Left ventricle myocardium superior (tissue), 1 donor: ENCODE measurements around the gene CDKL1. TPM values are rescaled to one million over a fixed set of nuclear protein-coding genes. Genes with fewer than 3 reads are reported as not detected.
"Not testable (repeated sequence)": the region's sequence is repeated elsewhere in the genome, so short reads cannot be mapped to it uniquely, and the experiment has no call there.

ENCODE experiments used
- ATAC-seq: fragments of 200-7000 bp; cut with Tn5 transposase; one replicate; pipeline ENCODE4 v1.9.1; 2020; ENCODE audit warnings: mild to moderate bottlenecking, moderate library complexity
- DNase-seq: peaks from one replicate; pipeline ENCODE4 v3.0.0-alpha.2; 2020
- intact Hi-C: fragments of 100-400 bp; cut with micrococcal nuclease; formaldehyde crosslinking; loops from one replicate; pipeline ENCODE4 v1.11.0; 2022
- total RNA-seq: library from RNA; stranded (reverse); fragmentation: NEBNext Ultra II Directional; extraction: Animal tissue kit (Norgen Biotek cat#: 25700); gene quantifications from one replicate; pipeline ENCODE4 v1.2.1, GENCODE V29; 2021
- donor health status: DM: no; HTN: yes; CAD: no; lungs with severe emphysema.

The CDKL1 gene
- total RNA-seq, 1 donor from 2014 or later = 2.0 TPM

DNA sequence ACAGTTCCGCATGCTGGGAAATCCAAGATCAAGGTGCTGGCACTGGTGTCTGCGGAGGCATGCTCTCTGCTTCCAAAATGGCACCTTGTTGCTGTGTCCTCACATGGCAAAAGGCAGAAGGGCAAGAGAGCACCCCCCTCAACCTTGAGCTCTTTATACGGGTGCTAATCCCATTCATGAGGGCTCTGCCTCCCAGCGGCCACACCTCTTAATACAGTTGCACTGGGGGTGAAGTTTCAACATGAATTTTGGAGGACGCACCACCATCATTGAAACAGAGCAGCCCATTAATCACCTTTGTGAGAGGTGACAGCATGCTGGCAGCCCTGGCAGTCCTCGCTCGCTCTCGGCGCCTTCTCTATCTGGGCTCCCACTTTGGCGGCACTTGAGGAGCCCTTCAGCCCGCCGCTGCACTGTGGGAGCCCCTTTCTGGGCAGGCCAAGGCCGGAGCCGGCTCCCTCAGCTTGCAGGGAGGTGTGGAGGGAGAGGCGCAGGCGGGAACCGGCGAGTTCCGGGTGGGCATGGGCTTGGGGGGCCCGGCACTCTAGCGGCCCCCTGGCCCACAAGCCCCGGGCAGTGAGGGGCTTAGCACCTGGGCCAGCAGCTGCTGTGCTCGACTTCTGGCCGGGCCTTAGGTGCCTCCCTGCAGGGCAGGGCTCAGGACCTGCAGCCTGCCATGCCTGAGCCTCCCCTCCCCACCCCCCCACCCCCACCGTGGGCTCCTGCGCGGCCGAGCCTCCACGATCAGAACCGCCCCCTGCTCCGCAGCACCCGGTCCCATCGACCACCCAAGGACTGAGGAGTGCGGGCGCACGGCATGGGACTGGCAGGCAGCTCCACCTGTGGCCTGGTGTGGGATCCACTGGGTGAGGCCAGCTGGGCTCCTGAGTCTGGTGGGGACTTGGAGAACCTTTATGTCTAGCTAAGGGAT is 34.9 kb downstream of the CDKL1 start:
- ATAC-seq, intact Hi-C loops, DNase-seq: not testable (repeated sequence)

DNA sequence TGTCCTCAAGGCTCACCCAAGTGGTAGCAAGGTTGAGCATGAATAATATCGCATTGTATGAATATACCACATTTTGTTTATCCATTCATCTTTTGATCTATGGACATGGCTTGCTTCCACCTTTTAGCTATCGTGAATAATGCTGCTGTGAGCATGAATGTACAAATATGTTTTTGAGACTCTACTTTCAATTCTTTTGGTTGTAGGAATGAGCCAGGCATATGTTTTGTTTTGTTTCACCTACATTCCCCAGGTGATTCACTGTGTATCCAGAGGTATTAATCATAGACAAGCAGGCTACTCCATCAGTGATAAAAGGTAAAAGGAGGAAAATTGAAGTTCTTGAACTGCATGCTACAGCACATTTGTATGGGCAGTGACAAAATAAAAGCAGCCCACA is 35.8 kb downstream of the CDKL1 start:
- DNase-seq = no peak
- intact Hi-C loops = no loop called here
- no peak for ATAC-seq

DNA sequence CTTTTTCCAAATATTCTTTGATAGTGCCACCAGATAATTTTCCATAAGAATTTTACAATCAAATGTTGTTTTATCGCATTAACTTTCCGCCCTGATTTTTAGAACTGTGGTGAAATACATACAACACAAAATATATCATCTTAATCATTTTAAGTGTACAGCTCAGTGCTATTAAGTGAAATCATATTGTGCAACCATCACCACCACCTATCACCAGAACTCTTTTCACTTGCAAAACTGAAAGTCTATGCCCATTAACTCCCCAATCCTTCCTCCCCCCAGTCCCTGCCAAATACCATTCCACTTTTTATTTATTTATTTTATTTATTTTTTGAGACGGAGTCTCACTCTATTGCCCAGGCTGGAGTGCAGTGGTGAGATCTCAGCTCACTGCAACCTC is 36.6 kb downstream of the CDKL1 start:
- intact Hi-C loops = no loop called here
- DNase-seq (no peak), ATAC-seq (no peak)

DNA sequence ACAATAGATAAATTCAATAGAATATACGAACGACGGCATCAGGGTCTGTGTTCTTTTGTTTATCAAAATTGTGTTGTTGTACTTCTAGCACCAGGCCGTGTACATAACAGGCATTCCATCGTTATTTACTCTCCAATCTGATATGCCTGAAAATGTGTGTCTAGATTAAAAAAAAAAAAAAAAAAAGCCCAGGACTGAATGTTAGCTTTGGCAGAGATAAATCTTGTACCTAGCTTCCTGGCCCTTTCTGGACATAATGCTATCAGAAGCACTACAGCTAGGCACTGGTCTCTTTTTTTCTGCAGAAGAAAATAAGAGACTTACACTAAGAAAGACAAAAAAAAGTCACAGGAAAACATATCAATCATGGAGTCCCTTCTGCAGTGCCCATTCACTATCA is 37.0 kb downstream of the CDKL1 start:
- intact Hi-C loops = no loop called here
- ATAC-seq (no peak), DNase-seq (no peak)

DNA sequence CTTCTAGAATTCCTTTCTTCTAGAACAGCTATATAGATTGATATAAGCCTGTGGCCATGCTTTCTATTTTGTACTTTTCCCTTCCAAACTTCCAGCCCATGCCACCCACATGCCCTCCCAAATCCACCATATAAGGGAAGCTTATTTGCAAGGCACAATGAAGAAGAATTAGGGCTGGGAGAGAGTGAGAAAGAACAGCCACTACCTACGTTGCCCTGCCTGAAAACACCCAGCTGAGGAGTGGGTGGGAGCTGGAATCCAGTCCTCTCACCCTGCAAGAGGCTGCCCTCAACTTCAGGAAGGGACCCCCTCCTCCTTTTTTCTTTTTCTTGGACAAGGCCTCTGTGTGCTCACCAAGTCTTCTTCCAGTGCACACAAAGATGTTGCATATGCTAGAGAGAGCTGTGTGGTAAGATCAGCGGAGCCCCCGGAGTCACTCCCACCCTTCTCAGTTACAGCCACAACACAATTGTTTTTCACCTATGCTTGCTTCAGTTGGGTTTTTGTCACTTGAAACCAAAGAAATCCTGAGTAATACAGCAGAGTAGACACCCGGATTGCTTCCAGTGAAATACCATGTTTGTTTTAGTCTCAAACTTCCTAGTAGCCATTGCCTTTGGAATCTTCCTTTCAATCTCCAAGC is 38.8 kb downstream of the CDKL1 start:
- ATAC-seq (no peak), DNase-seq (no peak)
- intact Hi-C loops = no loop called here

DNA sequence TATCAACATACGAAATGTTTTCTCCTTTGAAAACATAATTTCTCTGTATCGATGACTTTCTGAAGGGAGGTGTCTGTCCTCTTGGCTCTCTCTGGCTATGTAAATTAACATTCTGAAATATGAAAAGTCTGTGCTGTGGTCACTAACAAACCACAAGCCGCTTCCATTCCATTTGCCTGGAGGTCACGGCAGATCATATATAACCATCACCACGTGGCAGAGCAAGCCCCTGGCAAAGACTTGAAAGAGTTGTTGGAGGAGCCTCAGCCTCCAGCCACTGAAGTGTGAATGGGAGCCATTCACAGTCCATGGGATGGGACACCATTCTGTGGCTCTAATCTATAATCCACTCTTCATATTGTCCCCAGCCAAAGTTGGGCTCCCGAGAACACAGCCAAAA is 39.6 kb downstream of the CDKL1 start:
- ATAC-seq (no peak), DNase-seq (no peak)
- intact Hi-C loops = no loop called here

DNA sequence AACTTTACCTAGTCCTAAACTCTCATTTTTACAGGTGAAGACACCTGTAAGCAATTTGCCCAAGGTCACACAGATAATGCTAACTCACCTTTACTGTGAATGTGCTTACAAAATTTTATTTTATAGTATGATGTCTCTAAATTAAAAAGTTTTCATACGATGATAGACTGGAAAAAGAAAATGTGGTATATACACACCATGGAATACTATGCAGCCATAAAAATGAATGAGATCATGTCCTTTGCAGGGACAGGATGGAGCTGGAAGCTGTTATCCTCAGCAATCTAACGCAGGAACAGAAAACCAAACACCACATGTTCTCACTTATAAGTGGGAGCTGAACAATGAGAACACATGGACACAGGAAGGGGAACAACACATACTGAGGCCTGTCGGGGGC is 40.4 kb downstream of the CDKL1 start:
- intact Hi-C loops, DNase-seq, ATAC-seq: not testable (repeated sequence)

DNA sequence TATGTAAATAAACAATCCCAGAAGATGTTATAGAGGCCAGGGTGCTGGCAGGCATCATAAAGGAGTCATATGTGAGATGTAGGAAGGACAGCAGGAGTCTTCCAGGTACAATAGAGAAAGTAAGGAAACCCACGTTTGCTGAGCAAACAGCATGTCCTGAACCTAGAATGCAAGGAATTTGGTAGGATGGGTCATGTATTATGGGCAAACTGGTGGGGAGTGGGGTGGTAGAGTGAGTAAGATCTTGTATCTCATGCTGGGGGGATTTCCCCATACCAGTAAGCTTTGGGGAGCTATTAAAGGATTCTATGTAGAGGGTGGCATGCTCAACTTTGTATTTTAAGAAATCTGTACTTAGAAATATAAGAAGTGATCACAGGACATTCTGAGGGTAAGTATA is 41.0 kb downstream of the CDKL1 start:
- no peak for ATAC-seq
- intact Hi-C loops = no loop called here
- no peak for DNase-seq

DNA sequence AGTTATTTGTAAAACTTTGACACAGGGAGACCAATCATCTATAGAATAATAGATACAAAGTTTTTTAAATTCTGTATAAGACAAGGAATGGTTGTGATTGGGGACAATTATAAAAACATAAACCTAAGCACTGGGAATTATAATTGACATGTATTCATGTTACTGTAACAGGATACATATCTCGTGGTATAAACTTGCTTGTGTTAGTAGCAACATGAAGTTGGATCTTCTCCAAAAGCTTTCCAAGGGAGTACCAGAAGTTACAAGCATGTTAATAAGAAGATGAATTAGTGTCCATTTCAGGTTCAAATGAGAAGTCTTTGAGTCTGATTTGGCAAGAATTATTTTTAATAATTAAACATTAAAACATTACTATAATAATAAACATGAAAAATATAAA is 42.2 kb downstream of the CDKL1 start:
- ATAC-seq = no peak
- DNase-seq = no peak
- intact Hi-C loops = no loop called here

DNA sequence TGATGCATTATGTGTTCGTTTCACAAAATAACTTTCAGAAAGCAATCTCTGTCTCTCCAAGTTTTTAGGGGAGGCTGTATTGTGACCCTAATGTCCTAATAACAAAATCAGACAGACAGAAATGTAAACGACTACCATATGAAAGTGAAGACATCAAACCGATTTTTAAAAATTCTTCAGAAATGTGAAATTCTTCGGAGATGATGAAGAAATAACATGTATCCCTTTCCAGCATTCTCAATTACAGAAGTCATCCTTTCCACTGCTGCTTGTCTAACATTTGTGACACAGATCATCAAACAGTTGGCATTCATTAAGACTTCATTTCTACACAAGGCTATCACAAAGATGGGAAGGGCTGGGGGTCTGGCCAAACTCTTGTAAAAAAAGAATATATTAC is 43.6 kb downstream of the CDKL1 start:
- DNase-seq (no peak), ATAC-seq (no peak)
- intact Hi-C loops = no loop called here

DNA sequence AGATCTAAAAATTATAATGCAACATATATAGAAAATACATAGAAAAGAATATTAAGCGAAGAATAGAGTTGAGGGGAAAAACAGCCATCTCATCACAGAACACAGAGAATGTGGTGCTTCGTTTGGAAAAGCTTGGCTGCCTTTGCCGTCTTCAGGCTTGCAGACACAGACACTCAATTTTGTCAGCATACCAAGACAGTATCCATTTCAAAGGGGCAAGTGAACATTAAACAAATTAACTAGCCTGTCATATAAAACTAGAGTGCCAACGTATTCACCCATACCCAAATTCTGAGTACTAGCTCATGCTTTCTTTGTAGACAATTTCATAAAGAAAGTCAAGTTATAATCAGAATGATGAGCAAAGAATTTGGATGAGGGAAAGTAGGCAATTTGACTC is 44.1 kb downstream of the CDKL1 start:
- ATAC-seq (no peak), DNase-seq (no peak)
- intact Hi-C loops = no loop called here

DNA sequence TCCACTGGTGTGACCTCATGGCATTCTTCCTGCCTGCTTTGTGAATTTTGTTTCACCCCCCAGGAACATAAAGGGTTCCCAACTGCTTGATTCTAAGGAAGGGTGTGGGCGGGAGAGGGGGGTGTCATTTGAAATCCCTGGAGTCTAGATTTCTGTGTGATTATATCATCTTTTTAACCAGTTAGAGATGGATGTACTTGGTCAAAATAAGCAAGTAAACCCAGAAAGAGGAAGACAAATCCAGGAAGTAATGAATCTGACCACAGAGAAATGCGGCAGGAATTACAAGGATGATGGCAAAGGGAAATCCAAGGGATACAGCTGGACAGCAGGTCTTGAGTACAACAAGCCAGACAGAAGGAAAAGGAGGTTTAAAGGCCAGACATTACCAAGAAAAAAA is 45.7 kb downstream of the CDKL1 start:
- ATAC-seq (no peak), DNase-seq (no peak)
- intact Hi-C loops = no loop called here

DNA sequence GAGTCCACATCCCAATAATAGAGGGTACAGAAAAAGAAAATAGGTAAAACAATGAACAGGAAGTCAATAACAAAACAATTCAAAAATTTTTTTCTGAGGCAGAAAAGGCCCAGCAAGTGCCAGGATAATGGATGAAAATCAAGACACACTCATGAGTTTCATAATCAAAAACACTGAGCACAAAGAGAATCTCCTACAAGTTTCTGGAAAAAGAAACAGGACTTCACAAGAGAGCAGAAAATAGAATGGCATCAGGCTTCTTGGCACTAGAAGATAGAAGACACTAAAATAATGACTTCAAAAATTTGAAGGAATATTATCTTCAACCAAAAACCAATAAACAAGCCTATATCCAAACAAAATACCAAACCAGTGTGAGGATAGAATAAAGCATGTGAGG is 47.7 kb downstream of the CDKL1 start:
- no peak for DNase-seq
- intact Hi-C loops = no loop called here
- no peak for ATAC-seq

DNA sequence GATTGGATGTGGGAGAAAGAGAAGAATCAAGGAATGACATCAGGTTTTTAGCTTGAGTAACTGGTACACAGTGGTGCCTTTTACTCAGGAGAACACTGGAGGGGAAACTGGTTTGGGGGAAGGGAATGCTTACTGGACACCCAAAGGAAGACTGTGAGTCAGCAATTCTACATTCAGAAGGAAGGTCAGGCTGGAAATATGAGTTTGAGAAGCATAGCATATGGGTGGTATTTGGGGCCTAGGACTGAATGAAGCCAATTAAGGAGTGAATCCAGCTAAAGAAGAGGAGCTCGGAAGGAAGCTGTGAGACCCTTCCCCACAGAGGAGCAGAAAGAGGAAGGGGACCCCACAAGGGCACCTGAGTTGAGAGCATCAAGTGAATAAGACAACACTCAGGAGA is 49.2 kb downstream of the CDKL1 start:
- DNase-seq (no peak), ATAC-seq (no peak)
- intact Hi-C loops = no loop called here

DNA sequence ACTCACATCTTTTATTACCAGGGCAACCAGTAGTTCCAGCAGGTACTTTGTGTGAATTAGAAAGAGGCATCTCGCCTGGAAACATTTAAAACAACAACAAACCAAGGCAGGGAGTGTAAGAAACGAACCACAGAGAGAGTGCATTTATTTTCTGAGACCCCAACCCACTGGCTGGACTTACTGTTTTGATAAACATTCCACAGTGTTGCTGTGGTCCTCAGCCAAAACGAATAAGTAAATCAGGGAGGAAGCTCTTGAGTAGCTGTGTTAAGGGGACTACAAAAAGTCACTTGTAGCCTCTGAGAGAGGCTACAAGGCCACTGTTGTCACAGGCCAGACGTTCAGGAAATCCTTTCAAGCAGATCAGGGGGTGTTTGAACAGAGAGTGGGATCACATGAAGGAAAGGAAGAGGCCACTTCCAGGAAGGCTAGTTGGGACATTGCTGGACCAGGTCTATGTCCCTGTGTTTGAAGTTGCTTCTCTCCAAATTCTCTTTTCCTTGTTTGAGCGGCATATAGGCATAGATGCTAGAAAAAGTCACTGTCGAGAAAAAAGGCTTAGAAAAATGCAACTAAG is 50.7 kb downstream of the CDKL1 start:
- intact Hi-C loops = no loop called here
- DNase-seq (no peak), ATAC-seq (no peak)

DNA sequence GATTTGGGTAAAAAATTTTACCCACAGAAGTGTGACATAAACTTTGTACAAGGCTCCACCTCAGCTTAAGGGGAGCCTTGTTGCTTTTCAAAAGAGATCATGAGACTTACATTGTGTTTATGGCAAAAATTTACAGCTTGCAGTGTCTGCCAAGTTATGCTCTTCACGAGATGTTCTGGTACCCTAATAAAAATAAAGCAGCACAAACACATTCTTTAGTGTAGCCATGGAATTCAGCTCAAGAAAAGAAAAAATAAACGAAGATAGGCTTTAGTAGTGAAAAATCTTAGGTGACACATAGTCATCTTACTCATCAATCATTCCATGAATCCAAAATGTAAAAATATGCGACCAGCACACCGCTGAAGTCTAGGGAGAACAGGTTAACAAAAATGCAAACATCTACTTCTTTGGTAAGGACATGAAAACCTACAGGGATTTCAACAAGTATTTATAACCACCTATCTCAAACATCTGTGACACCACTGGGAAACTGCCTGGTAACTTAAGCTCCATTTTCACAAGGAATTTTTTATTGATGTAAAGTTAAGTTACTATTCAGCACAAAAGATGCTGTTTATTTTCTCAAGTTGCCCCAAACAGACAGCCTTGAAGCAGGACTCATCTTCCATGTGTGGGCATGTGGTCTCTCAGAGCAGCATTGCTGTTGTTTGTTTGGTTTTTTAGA is 51.7 kb downstream of the CDKL1 start:
- no peak for DNase-seq
- ATAC-seq = no peak
- intact Hi-C loops = no loop called here

DNA sequence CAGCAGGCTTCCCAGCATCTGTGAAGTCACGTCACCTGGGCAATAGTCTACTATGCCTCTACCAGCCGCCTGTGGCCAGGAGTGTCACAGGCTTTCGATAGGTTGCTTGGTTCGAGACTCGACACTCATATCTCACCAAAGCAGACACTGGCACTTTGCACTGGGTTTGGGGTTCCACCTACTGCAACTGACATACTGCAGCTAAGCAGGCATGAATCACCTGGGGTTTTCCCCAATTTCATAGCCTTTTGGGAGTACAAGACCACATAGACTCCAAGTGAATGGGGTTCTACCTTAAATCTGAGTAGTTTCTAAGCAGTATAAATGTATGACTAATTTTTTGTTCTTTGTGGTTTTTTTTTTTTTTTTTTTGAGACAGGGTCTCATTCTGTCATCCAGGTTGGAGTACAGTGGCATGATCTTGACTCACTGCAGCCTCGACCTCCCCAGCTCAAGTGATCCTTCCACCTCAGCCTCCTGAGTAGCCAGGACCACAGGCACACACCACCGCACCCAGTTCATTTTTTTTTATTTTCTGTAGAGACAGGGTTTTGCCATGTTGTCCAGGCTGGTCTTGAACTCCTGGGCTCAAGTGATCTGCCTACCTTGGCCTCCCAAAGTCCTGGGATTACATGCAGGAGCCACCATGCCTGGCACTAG is 52.4 kb downstream of the CDKL1 start:
- DNase-seq (no peak), ATAC-seq (no peak)
- intact Hi-C loops = no loop called here

DNA sequence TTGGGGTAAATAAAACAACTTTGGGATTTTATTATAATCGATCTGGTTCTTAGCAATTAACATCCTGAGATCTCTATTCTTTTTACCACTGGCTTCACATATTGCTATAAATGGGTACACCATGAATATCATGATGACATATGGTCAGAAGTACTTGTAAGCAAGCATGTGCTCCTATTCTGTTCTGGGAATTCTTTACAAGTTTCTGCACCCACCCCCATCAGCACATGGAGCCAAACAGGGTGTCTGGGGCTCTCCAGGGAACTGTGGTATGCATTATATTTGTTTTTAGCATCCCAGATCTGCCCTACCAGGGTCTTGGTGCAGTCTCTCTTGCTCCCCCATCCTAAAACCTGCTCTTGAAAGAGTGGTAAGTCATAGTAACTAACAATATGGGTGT is 53.2 kb downstream of the CDKL1 start:
- intact Hi-C loops = no loop called here
- ATAC-seq (peak; percentile 6), DNase-seq (no peak)
